ENCODE measurements around the gene C1RL.

DNA sequence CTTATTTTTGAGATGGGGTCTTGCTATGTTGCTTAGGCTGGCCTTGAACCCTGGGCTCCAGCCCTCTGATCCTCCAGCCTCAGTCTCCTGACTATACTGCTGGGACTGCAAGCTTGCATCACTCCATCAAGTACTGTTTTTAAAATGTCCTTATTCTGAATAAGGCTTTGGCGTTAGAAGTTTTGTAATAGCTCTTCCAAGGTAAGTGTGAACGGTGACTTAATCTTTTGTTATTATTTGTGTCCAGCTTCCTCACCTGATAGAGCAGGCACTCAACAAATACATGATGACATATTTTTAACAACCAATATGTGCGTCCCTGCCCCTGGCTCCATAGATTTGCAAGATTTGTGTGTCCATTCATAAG is 1.4 kb downstream of the C1RL start:
- TF ChIP-seq, protein P1, sequence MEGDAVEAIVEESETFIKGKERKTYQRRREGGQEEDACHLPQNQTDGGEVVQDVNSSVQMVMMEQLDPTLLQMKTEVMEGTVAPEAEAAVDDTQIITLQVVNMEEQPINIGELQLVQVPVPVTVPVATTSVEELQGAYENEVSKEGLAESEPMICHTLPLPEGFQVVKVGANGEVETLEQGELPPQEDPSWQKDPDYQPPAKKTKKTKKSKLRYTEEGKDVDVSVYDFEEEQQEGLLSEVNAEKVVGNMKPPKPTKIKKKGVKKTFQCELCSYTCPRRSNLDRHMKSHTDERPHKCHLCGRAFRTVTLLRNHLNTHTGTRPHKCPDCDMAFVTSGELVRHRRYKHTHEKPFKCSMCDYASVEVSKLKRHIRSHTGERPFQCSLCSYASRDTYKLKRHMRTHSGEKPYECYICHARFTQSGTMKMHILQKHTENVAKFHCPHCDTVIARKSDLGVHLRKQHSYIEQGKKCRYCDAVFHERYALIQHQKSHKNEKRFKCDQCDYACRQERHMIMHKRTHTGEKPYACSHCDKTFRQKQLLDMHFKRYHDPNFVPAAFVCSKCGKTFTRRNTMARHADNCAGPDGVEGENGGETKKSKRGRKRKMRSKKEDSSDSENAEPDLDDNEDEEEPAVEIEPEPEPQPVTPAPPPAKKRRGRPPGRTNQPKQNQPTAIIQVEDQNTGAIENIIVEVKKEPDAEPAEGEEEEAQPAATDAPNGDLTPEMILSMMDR (IDR thresholded peaks at IDR 0.05; ENCODE audit: poor library complexity), result no peak
- TF ChIP-seq EZH2phosphoT487 (IDR thresholded peaks at IDR 0.05; ENCODE audit: low read depth, severe bottlenecking, unreplicated experiment), result no peak

Measured in hepatocyte (in vitro differentiated cells).